Islet of Langerhans (tissue), 1 donor: ENCODE data around the gene PHC2.

Experiments used
- FAIRE-seq: peaks from one replicate; lab custom pipeline; 2011; peaks lifted over from hg19 to GRCh38; lab: Jason Lieb, UNC

Gene PHC2

GRCh38 chr1:33330361-33330890 lies 100.5 kb downstream of the PHC2 start:
- no peak for FAIRE-seq

- FAIRE-seq, result no peak
These were observed 101.1 kb downstream of the PHC2 start for GRCh38 chr1:33329600-33330305.

GRCh38 chr1:33328817-33329216 lies 102.1 kb downstream of the PHC2 start:
- FAIRE-seq, result no peak

GRCh38 chr1:33327587-33328325 lies 103.1 kb downstream of the PHC2 start:
- FAIRE-seq, result no peak

- no peak for FAIRE-seq
These were observed 104.1 kb downstream of the PHC2 start for GRCh38 chr1:33326785-33327184.

- FAIRE-seq, result no peak
These were observed 106.0 kb downstream of the PHC2 start for GRCh38 chr1:33324677-33325575.

GRCh38 chr1:33323663-33324477 lies 107.0 kb downstream of the PHC2 start:
- FAIRE-seq, result no peak

GRCh38 chr1:33322870-33323585 lies 107.9 kb downstream of the PHC2 start:
- no peak for FAIRE-seq

GRCh38 chr1:33322109-33322508 lies 108.8 kb downstream of the PHC2 start:
- no peak for FAIRE-seq

GRCh38 chr1:33321178-33321577 lies 109.7 kb downstream of the PHC2 start:
- no peak for FAIRE-seq

GRCh38 chr1:33320619-33321165 lies 110.2 kb downstream of the PHC2 start, which contains the start of gene A3GALT2:
A3GALT2 (minus strand) TSS chr1:33321098; CDS start chr1:33321098, 0 bp downstream.
- no peak for FAIRE-seq

- FAIRE-seq, result no peak
These were observed 110.8 kb downstream of the PHC2 start for GRCh38 chr1:33319949-33320618.

GRCh38 chr1:33319186-33319948 lies 111.5 kb downstream of the PHC2 start:
- no peak for FAIRE-seq

- FAIRE-seq, result no peak
These were observed 112.9 kb downstream of the PHC2 start for GRCh38 chr1:33317946-33318345.

GRCh38 chr1:33317354-33317753 lies 113.5 kb downstream of the PHC2 start:
- FAIRE-seq, result no peak

- no peak for FAIRE-seq
These were observed 114.3 kb downstream of the PHC2 start for GRCh38 chr1:33316601-33317000.

GRCh38 chr1:33314416-33314815 lies 116.5 kb downstream of the PHC2 start:
- FAIRE-seq, result no peak

GRCh38 chr1:33312413-33312749 lies 118.5 kb downstream of the PHC2 start:
- no peak for FAIRE-seq

- no peak for FAIRE-seq
These were observed 119.0 kb downstream of the PHC2 start for GRCh38 chr1:33311706-33312412.
